GM06990 (cell line): ENCODE data around the gene SH3PXD2A.

Experiments used
- DNase-seq: peaks from one replicate; pipeline ENCODE4 v3.0.0-alpha.2; 2011; ENCODE audit not compliant: insufficient read length; ENCODE audit errors: extremely low read depth
- H3K27me3 ChIP-seq: replicated peaks from 2 replicates; pipeline ENCODE4 v1.6.0; 2011; ENCODE audit warnings: low read length; ENCODE audit not compliant: control insufficient read depth, insufficient read depth
- H3K36me3 ChIP-seq: 2 replicates; pipeline ENCODE4 v1.5.1; 2011; ENCODE audit warnings: low read length; ENCODE audit not compliant: control insufficient read depth, insufficient read depth
- H3K4me3 ChIP-seq: replicated peaks from 2 replicates; pipeline ENCODE4 v1.5.1; 2011; ENCODE audit warnings: low read depth, mild to moderate bottlenecking, control low read depth, low read length
- TF ChIP-seq, protein P1 (sequence below): IDR thresholded peaks from 2 replicates; pipeline ENCODE4 v1.5.1; 2011; ENCODE audit warnings: low read length, control low read depth, mild to moderate bottlenecking, inconsistent platforms; ENCODE audit not compliant: insufficient read depth, poor library complexity, severe bottlenecking

The SH3PXD2A gene

DNA sequence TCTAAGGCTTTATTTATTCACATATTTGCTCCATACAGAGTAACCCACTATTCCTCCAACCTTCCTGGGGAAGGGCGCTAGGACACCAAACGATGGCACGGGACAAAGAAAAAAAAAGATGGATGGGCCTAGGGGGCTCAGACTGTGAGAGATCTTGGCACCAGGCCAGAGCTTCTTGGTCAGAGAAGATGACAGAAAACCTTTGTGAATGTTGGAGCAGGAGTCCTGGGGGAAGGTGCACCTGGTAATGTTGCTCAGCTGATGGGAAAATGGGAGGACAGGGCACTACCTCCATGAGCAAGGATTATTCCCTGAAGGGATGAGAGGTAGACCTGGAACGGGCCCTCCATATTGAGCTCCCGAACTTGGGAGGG is 1.4 kb upstream of the SH3PXD2A start:
- DNase-seq: no peak
- TF ChIP-seq, protein P1, sequence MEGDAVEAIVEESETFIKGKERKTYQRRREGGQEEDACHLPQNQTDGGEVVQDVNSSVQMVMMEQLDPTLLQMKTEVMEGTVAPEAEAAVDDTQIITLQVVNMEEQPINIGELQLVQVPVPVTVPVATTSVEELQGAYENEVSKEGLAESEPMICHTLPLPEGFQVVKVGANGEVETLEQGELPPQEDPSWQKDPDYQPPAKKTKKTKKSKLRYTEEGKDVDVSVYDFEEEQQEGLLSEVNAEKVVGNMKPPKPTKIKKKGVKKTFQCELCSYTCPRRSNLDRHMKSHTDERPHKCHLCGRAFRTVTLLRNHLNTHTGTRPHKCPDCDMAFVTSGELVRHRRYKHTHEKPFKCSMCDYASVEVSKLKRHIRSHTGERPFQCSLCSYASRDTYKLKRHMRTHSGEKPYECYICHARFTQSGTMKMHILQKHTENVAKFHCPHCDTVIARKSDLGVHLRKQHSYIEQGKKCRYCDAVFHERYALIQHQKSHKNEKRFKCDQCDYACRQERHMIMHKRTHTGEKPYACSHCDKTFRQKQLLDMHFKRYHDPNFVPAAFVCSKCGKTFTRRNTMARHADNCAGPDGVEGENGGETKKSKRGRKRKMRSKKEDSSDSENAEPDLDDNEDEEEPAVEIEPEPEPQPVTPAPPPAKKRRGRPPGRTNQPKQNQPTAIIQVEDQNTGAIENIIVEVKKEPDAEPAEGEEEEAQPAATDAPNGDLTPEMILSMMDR: no peak
- Histone ChIP-seq H3K36me3 (no peaks in the 10 kb centered on the region), H3K27me3 (peaks cover 7% of the 10 kb centered on the region; the same call in 1 of the 2 replicates), H3K4me3 (no peak overlapping the region)

DNA sequence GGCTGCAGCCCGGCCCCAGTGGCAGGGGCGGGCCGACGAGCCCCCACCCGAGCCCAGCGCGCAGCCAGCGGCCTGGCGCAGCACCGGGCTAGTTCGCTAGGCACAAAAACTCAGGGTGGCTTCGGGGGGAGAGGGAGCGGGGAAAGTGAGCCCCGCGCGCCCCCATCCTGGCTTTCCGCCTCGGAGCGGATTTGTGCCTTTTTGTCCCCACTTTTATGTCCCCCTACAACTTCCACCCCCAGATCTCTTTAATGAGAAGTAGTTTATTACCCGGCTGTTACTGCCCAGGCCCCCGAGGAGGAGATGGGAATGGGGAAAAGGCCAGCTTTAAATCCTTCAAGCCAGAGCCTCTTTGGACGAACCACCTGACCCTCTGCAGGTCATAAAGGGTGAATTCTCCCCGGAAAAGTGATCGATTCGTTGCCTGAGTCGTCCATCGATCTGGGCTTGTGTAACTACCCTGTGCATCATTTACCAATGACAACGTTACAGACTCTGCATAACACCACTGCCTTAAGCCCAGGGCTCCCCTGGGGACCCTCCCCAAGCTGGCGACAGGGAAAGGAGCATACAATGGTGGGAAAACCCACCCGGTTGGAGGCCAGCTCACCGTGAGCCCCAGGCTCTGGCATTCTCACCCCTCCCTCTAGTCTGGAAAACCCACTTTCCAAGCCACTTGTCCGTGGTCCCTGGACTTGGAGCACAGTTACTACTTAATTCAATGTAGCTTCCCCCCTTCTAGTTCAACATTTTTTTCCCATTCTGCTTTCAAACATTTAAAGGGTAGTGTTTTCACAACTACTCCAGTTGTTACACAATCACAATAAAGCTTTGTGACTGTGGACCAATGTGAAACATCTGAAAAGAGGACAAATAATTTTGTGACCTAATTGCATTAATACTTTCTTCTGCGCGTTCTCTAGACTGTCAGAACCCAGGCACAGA is 748 bp upstream of the SH3PXD2A start:
- no peak for DNase-seq
- H3K4me3 ChIP-seq: no peak overlapping the region

DNA sequence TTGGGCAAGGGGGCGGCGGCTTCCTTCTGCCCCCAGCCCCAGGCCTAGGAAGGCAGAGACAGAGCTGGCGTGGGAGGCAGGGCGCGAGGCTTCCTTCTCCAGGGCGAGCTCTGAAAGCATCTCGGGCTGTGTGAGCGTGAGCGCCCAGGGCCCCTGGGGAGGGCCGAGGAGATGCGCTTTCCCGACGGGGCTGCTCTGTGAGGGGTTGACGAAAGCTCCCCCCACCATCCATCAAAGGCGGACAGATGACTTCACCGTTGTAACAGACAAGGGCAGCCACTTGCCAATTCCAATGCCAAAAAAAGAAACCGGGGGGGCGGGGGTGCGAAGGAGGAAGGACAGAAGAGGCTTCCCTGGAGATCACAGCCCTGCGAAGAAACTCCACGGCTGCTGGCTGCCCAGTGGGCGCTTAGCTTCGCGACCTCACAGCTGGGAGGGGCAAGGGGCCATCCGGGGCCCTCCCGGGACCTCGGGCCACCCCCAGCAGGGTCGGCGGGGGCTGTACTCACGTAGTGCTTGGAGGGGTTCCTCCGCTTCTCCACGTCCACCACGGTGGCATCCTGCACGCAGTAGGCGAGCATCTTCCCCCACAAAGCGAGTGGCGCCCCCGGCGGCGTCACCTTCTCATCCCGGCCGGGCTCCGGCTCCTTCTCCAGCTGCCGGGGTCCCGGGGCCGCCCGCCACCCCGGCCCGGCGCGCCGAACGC is 537 bp downstream of the SH3PXD2A start:
- TF ChIP-seq, protein P1: no peak
- no peak overlapping the region for H3K4me3 ChIP-seq
- no peak for DNase-seq
- H3K36me3 ChIP-seq: no peaks in the 10 kb centered on the region
- peaks cover 10% of the 10 kb centered on the region for H3K27me3 ChIP-seq

More for the DNA sequence above, 748 bp upstream of the SH3PXD2A start:
- Histone ChIP-seq H3K27me3 (peaks cover 7% of the 10 kb centered on the region), H3K36me3 (no peaks in the 10 kb centered on the region)
- TF ChIP-seq, protein P1: no peak

DNA sequence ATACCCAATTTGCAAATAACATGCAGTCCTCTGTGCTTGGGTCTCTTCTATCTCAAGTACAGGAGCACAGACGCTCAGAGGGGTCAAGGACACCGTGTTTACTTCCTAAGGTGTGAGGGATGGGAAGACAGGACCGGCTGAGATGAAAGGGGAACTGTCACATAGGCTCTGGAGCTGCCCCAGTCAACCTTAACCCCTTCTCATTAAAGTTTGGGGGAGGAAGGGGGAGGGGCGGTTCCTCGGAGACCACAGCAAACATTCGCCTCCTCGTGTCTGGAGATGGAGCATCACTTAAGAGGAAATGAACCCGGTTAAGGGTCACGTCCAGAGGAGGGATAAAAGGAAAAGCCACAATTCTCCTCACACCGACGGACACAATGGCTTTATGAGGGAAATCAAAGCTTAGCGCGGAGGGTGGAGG is 1.1 kb downstream of the SH3PXD2A start:
- TF ChIP-seq, protein P1: no peak
- no peak overlapping the region for H3K4me3 ChIP-seq
- H3K27me3 ChIP-seq: peaks cover 10% of the 10 kb centered on the region
- no peak for DNase-seq
- no peaks in the 10 kb centered on the region for H3K36me3 ChIP-seq

DNA sequence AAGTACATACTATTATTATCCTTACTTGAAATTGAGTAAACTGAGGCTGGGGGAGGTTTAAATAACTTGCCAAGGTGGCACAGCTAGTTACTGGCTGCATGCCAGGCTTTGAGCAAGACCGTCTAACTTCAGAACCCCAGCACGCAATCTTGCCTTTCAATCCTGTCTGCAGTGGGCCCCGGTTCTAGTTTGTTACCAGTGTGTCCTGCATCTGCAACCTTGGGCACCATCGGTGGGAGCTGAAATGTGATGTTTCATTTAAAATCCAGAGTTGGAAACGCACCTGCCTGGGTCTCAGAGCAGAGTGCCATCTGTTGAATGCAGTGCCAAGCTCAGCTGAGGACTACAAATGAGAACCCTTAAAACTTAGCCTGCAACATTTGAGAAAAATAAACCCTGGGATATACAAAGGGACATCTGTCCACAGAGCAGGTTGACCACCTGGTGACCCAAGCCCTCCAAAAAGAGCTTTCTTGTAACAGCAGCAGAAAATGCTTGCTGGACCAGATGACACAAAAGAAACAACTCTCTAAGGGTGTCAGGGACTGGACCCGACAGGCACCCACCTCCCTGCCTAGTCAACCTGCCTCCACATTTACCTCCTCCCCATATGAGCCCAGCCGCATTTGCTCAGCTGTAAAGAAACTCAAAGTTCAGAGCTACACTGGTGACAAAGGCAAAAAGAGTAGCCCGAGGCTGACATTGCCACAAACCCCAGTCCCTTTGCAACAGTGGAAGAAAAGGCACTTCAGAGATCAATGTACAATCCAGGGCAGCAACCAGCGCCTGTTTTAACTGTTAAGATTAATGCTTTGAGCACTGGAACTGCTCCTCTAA is 1.7 kb downstream of the SH3PXD2A start:
- Histone ChIP-seq H3K4me3 (no peak overlapping the region), H3K36me3 (no peaks in the 10 kb centered on the region), H3K27me3 (peaks cover 10% of the 10 kb centered on the region)
- no peak for DNase-seq
- TF ChIP-seq, protein P1: no peak
